ENCODE data around the gene CARS1. TPM values are rescaled to one million over a fixed set of nuclear protein-coding genes. Genes with fewer than 3 reads are reported as not detected.

CARS1 gene
- polyA plus RNA-seq, 1 of the 3 experiments (the other 2 are of a cell fraction), result 52.1 TPM

- no peak overlapping the region for H2AFZ ChIP-seq (ENCODE audit: low read depth)
- no peak overlapping the region; a peak in 1 of 4 replicates for H3K27ac ChIP-seq (ENCODE audit: low read depth in 2 of 2, low read length in 1 of 2)
- H4K20me1 ChIP-seq (ENCODE audit: insufficient read depth), result no peaks in the 10 kb centered on the region
- no peaks in the 10 kb centered on the region for H3K9me3 ChIP-seq
- H3K4me2 ChIP-seq, result no peak overlapping the region
- ChIA-PET POLR2A (no interaction called here), CTCF (interaction anchor here (1.9 to 8.7 kb wide), 2 partner anchors 18 to 38 kb away, joined by 11 to 68 read pairs; no protein-coding TSS in a partner anchor)
- H3K4me3 ChIP-seq (ENCODE audit: low read depth in 2 of 2, low read length in 1 of 2), result no peak overlapping the region
- H3F3A ChIP-seq (replicated peaks; ENCODE audit: insufficient read depth), result no peaks in the 10 kb centered on the region
- no peak for DNase-seq
- no peaks in the 10 kb centered on the region for H3K36me3 ChIP-seq (replicated peaks in 1 of 2; ENCODE audit: control insufficient read depth in 1 of 2, insufficient read depth in 2 of 2, low read length in 1 of 2)
- no peaks in the 10 kb centered on the region for H3K9me2 ChIP-seq
- peaks cover 0 to 9% of the 10 kb centered on the region in 2 experiments; a peak in 1 of 4 replicates for H3K4me1 ChIP-seq (ENCODE audit: control insufficient read depth in 1 of 2, insufficient read depth in 2 of 2, low read depth in 1 of 2, low read length in 1 of 2)
- TF ChIP-seq NFIC (IDR thresholded peaks at IDR 0.05; ENCODE audit: borderline replicate concordance) (no peak), SIN3A (IDR thresholded peaks at IDR 0.05; ENCODE audit: borderline replicate concordance, low read depth, low read length) (no peak)
- H3K27me3 ChIP-seq (ENCODE audit: insufficient read depth), result no peaks in the 10 kb centered on the region
- no peaks in the 10 kb centered on the region for H3K79me2 ChIP-seq (ENCODE audit: insufficient read depth)
- 60% methylated on average over 6 of the region's 8 CpGs for WGBS (ENCODE audit: low lambda C conversion rate)
- H3K9ac ChIP-seq, result no peak overlapping the region
Observed at GRCh38 chr11:3074912-3075589, 17.8 kb upstream of the CARS1 start.

DNA sequence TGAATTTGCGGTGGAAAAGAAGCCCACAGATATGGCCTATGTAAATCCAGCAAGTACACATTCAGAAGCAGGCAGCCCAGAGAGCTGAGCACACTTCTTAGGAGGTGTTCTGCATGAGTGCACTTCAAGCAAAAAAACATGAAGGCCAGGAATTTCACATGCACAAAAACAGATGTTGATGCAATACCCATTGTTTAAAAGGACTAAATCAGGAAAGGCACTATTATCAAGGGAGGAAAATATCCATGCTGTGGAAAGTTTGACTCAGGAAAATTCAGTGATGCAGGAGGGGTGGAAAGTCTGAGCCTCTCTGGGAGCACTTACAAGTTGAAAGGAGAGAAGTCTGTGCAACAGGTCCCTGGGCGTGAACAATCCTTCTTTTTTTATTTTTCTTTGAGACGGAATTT, 15.8 kb upstream of the CARS1 start:
- POLR2A ChIA-PET, result no interaction called here
- Histone ChIP-seq H3K4me3 (ENCODE audit: low read depth in 2 of 2, low read length in 1 of 2) (no peak overlapping the region), H3K36me3 (replicated peaks in 1 of 2; ENCODE audit: control insufficient read depth in 1 of 2, insufficient read depth in 2 of 2, low read length in 1 of 2) (no peaks in the 10 kb centered on the region), H3K4me1 (ENCODE audit: control insufficient read depth in 1 of 2, insufficient read depth in 2 of 2, low read depth in 1 of 2, low read length in 1 of 2) (peaks cover 0 to 9% of the 10 kb centered on the region in 2 experiments; a peak in 1 of 4 replicates), H3K4me2 (no peak overlapping the region), H3K9me2 (no peaks in the 10 kb centered on the region), H3K27ac (ENCODE audit: low read depth in 2 of 2, low read length in 1 of 2) (no peak overlapping the region), H3F3A (replicated peaks; ENCODE audit: insufficient read depth) (no peaks in the 10 kb centered on the region), H3K27me3 (ENCODE audit: insufficient read depth) (no peaks in the 10 kb centered on the region), H3K9me3 (no peaks in the 10 kb centered on the region), H3K79me2 (ENCODE audit: insufficient read depth) (no peaks in the 10 kb centered on the region), H3K9ac (no peak overlapping the region), H2AFZ (ENCODE audit: low read depth) (no peak overlapping the region), H4K20me1 (ENCODE audit: insufficient read depth) (no peaks in the 10 kb centered on the region)
- 79% methylated on average over 2 of the region's 3 CpGs for WGBS (ENCODE audit: low lambda C conversion rate)
- CTCF ChIA-PET, result interaction anchor here (0.7 to 4.1 kb wide), 4 partner anchors 16 to 268 kb away, joined by 3 to 21 read pairs (median 4); no protein-coding TSS in a partner anchor
- DNase-seq, result no peak
- TF ChIP-seq FOSL2 (IDR thresholded peaks at IDR 0.05; ENCODE audit: borderline replicate concordance, low read depth) (no peak), MAX (IDR thresholded peaks at IDR 0.05; ENCODE audit: low read depth) (no peak), ELF1 (IDR thresholded peaks at IDR 0.05) (no peak), NRF1 (IDR thresholded peaks at IDR 0.05; ENCODE audit: low read depth, low read length) (no peak), ZBTB33 (IDR thresholded peaks at IDR 0.05; ENCODE audit: borderline replicate concordance, low read depth) (no peak)

- Histone ChIP-seq H3K79me2 (ENCODE audit: insufficient read depth) (no peaks in the 10 kb centered on the region), H3K27ac (ENCODE audit: low read depth in 2 of 2, low read length in 1 of 2) (no peak overlapping the region), H3F3A (replicated peaks; ENCODE audit: insufficient read depth) (no peaks in the 10 kb centered on the region), H3K4me2 (no peak overlapping the region), H3K9ac (no peak overlapping the region), H2AFZ (ENCODE audit: low read depth) (no peak overlapping the region), H3K27me3 (ENCODE audit: insufficient read depth) (no peaks in the 10 kb centered on the region), H4K20me1 (ENCODE audit: insufficient read depth) (no peaks in the 10 kb centered on the region), H3K4me1 (ENCODE audit: control insufficient read depth in 1 of 2, insufficient read depth in 2 of 2, low read depth in 1 of 2, low read length in 1 of 2) (peaks cover 0 to under 1% of the 10 kb centered on the region in 2 experiments; a peak in 1 of 4 replicates), H3K9me3 (no peaks in the 10 kb centered on the region), H3K9me2 (no peaks in the 10 kb centered on the region), H3K4me3 (ENCODE audit: low read depth in 2 of 2, low read length in 1 of 2) (no peak overlapping the region), H3K36me3 (replicated peaks in 1 of 2; ENCODE audit: control insufficient read depth in 1 of 2, insufficient read depth in 2 of 2, low read length in 1 of 2) (no peaks in the 10 kb centered on the region)
- WGBS (ENCODE audit: low lambda C conversion rate), result 82% methylated on average over 8 of the region's 8 CpGs
- POLR2A ChIA-PET, result no interaction called here
- CTCF ChIA-PET, result interaction anchor here (4.1 kb wide), 1 partner anchor 22 kb away, joined by 21 read pairs; no protein-coding TSS in a partner anchor
- DNase-seq, result no peak
- no peak for TF ChIP-seq NFIC (IDR thresholded peaks at IDR 0.05; ENCODE audit: borderline replicate concordance)
- TF ChIP-seq CTCF (IDR thresholded peaks at IDR 0.05), result no peak
- no peak for TF ChIP-seq ELF1 (IDR thresholded peaks at IDR 0.05)
- TF ChIP-seq RXRA (IDR thresholded peaks at IDR 0.05; ENCODE audit: borderline replicate concordance, low read depth), result no peak
- TF ChIP-seq, protein P1, sequence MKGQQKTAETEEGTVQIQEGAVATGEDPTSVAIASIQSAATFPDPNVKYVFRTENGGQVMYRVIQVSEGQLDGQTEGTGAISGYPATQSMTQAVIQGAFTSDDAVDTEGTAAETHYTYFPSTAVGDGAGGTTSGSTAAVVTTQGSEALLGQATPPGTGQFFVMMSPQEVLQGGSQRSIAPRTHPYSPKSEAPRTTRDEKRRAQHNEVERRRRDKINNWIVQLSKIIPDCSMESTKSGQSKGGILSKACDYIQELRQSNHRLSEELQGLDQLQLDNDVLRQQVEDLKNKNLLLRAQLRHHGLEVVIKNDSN (IDR thresholded peaks at IDR 0.05; ENCODE audit: borderline replicate concordance, low read depth), result no peak
- TF ChIP-seq JUND (IDR thresholded peaks at IDR 0.05), result no peak
- TF ChIP-seq RFX5 (IDR thresholded peaks at IDR 0.05; ENCODE audit: low read length), result no peak
- no peak for TF ChIP-seq FOSL2 (IDR thresholded peaks at IDR 0.05; ENCODE audit: borderline replicate concordance, low read depth)
- no peak for TF ChIP-seq CHD2 (IDR thresholded peaks at IDR 0.05; ENCODE audit: low read length, partially characterized antibody)
- TF ChIP-seq EP300 (IDR thresholded peaks at IDR 0.05; ENCODE audit: borderline replicate concordance in 1 of 2, low read depth in 1 of 2, low read length in 1 of 2), result no peak
- no peak for TF ChIP-seq RCOR1 (IDR thresholded peaks at IDR 0.05; ENCODE audit: low read length)
- TF ChIP-seq MAX (IDR thresholded peaks at IDR 0.05; ENCODE audit: low read depth), result no peak
Observed at GRCh38 chr11:3069425-3069824, 12.2 kb upstream of the CARS1 start.
